Upper lobe of right lung (tissue), 1 donor: Measurements from ENCODE around the gene HSF2BP. TPM values are rescaled to one million over a fixed set of nuclear protein-coding genes. Genes with fewer than 3 reads are reported as not detected.

Experiments used
- ATAC-seq: fragments of 200-7000 bp; cut with Tn5 transposase; one replicate; pipeline ENCODE4 v1.9.1; 2020; ENCODE audit warnings: mild to moderate bottlenecking, moderate library complexity
- DNase-seq: peaks from one replicate; pipeline ENCODE4 v3.0.0-alpha.2; 2020
- H3K27ac ChIP-seq: fragments of 200-600 bp; one replicate; pipeline ENCODE4 v1.8.0; 2022
- H3K27me3 ChIP-seq: fragments of 200-600 bp; one replicate; pipeline ENCODE4 v1.8.0; 2022; ENCODE audit warnings: mild to moderate bottlenecking
- H3K36me3 ChIP-seq: fragments of 200-600 bp; one replicate; pipeline ENCODE4 v1.8.0; 2022
- H3K4me1 ChIP-seq: fragments of 200-600 bp; one replicate; pipeline ENCODE4 v1.8.0; 2022
- H3K4me3 ChIP-seq: fragments of 200-600 bp; one replicate; pipeline ENCODE4 v1.8.0; 2022; ENCODE audit warnings: mild to moderate bottlenecking
- H3K9me3 ChIP-seq: fragments of 200-600 bp; one replicate; pipeline ENCODE4 v1.8.0; 2022
- intact Hi-C: fragments of 100-400 bp; cut with DNase I; formaldehyde crosslinking; loops from one replicate; pipeline ENCODE4 v1.11.0; 2022
- long read RNA-seq: library from polyadenylated mRNA; unstranded; transcript quantifications from one replicate; pipeline ENCODE4 v2.0.0, GENCODE V29; 2021
- total RNA-seq: library from RNA; stranded (reverse); fragmentation: NEBNext Ultra II Directional; extraction: Animal tissue kit (Norgen Biotek cat#: 25700); gene quantifications from one replicate; pipeline ENCODE4 v1.2.1, GENCODE V29; 2021
- TF ChIP-seq, protein P1 (sequence below): fragments of 200-600 bp; IDR thresholded peaks from one replicate; pipeline ENCODE4 v1.8.0; 2022; ENCODE audit warnings: antibody characterized with exemption
- donor health status: DM: no; HTN: yes; CAD: no; lungs with severe emphysema.

HSF2BP gene
- total RNA-seq, result 0.41 TPM
- long read RNA-seq, partial matches to known transcripts, result 1 of 1 reads
- long read RNA-seq, other reads (novel, unspliced or antisense), result 0 of 1 reads

DNA sequence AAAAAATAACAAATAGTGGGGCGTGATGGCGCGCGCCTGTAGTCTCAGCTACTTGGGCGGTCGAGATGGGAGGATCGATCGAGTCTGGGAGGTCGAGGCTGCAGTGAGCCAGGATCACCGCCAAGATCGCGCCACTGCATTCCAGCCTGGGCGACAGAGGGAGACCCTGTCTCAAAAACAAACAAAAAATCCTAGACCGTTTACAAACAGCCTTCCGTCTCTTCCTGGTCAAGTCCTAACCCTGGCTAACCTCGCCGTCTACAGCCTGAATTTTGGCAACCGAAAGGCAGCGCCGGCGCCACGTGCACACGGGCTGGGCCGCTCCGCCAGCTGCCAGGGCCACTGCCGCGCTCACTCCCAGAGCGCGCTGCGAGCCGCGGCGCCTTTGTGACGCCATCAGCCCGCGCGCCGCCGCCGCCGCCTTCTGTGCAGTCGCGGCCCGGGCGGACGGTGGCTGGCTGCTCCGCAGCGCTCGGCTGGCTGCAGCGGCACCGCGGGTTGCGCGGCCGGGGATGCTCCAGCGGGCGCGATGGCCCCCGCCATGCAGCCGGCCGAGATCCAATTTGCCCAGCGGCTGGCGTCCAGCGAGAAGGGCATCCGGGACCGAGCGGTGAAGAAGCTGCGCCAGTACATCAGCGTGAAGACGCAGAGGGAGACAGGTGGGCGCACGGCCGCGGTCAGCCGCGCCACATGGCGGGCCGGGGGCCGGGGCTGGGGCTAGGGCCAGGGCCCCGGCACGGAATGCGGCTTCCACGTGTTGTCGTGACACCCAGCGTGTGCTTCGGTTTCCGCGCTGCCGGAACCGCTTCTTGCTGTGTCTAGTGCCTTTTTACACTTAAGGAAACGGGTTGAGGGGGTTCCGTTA, at the start of gene HSF2BP, which contains the start of gene RRP1B:
Gene HSF2BP, minus strand, starts transcription at position 353 of the 865 bp plus-strand sequence. CDS start 1,392 bp downstream, outside the sequence.
Gene RRP1B, plus strand, starts transcription at position 425 of the 865 bp plus-strand sequence. Its CDS starts 105 bp downstream, at position 530.
- ATAC-seq (peak; percentile 97), DNase-seq (peak; percentile 91)
- peak within 1 kb of the TSS; percentile 99 for H3K4me3 ChIP-seq
- TF ChIP-seq, protein P1, sequence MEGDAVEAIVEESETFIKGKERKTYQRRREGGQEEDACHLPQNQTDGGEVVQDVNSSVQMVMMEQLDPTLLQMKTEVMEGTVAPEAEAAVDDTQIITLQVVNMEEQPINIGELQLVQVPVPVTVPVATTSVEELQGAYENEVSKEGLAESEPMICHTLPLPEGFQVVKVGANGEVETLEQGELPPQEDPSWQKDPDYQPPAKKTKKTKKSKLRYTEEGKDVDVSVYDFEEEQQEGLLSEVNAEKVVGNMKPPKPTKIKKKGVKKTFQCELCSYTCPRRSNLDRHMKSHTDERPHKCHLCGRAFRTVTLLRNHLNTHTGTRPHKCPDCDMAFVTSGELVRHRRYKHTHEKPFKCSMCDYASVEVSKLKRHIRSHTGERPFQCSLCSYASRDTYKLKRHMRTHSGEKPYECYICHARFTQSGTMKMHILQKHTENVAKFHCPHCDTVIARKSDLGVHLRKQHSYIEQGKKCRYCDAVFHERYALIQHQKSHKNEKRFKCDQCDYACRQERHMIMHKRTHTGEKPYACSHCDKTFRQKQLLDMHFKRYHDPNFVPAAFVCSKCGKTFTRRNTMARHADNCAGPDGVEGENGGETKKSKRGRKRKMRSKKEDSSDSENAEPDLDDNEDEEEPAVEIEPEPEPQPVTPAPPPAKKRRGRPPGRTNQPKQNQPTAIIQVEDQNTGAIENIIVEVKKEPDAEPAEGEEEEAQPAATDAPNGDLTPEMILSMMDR, result no peak
- peak within 1 kb of the TSS; percentile 90 for H3K27ac ChIP-seq
- no peaks in the 10 kb centered on the region for H3K27me3 ChIP-seq
- peaks cover 25% of the 10 kb centered on the region for H3K4me1 ChIP-seq
- intact Hi-C loops, result no loop called here
- no peaks in the 10 kb centered on the region for H3K9me3 ChIP-seq
- H3K36me3 ChIP-seq, result peaks cover 21% of the 10 kb centered on the region

DNA sequence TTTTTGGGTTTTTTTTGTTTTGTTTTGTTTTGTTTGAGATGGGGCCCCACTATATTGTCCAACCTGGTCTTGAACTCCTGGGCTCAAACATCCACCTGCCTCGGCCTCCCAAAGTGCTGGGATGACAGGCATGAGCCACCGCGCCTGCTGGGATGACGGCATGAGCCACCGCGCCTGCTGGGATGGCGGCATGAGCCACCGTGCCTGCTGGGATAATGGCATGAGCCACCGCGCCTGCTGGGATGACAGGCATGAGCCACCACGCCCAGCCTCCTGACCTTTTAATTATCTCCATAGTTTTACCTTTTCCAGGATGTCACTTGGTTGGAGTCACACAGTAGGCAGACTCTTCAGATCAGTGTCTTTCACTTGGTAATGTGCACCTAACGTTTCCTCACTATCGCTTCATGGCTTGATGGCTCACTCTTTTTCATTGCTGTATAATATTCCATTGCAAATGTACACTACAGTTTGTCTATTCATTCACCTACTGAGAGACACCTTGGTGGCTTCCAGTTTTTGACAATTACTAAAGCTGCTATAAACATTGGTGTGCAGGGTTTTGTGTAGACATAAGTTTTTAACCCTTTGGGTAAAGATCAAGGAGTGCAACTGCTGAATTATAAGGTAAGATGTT, 49.6 kb upstream of the HSF2BP start:
- H3K36me3 ChIP-seq, result no peaks in the 10 kb centered on the region
- no peak for DNase-seq
- TF ChIP-seq, protein P1, result no peak
- H3K4me3 ChIP-seq, result no peak overlapping the region
- no peaks in the 10 kb centered on the region for H3K9me3 ChIP-seq
- intact Hi-C loops, result no loop called here
- H3K27ac ChIP-seq, result no peak overlapping the region
- peaks cover 4% of the 10 kb centered on the region for H3K4me1 ChIP-seq
- no peaks in the 10 kb centered on the region for H3K27me3 ChIP-seq
- no peak for ATAC-seq

DNA sequence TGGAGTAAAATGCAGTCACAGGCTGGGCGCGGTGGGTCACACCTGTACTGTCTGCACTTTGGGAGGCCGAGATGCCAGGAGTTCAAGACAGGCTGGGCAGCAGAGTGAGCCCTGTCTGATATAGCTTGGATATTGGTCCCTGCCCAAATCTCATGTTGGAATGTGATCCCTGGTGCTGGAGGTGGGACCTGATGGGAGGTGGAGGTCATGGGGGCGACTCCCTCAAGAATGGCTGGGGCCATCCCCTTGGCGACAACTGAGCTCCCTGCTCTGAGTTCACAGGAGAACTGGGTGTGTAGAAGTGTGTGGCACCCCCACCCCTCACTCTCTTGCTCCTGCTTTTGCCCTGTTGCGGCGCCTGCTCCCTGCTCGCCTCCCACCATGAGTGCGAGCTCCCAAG, 48.2 kb upstream of the HSF2BP start:
- intact Hi-C loops, result no loop called here
- Histone ChIP-seq H3K4me1 (peaks cover 10% of the 10 kb centered on the region), H3K27me3 (no peaks in the 10 kb centered on the region), H3K9me3 (no peaks in the 10 kb centered on the region), H3K4me3 (no peak overlapping the region), H3K27ac (no peak overlapping the region), H3K36me3 (no peaks in the 10 kb centered on the region)
- ATAC-seq, result no peak
- DNase-seq, result no peak
- TF ChIP-seq, protein P1, result no peak

DNA sequence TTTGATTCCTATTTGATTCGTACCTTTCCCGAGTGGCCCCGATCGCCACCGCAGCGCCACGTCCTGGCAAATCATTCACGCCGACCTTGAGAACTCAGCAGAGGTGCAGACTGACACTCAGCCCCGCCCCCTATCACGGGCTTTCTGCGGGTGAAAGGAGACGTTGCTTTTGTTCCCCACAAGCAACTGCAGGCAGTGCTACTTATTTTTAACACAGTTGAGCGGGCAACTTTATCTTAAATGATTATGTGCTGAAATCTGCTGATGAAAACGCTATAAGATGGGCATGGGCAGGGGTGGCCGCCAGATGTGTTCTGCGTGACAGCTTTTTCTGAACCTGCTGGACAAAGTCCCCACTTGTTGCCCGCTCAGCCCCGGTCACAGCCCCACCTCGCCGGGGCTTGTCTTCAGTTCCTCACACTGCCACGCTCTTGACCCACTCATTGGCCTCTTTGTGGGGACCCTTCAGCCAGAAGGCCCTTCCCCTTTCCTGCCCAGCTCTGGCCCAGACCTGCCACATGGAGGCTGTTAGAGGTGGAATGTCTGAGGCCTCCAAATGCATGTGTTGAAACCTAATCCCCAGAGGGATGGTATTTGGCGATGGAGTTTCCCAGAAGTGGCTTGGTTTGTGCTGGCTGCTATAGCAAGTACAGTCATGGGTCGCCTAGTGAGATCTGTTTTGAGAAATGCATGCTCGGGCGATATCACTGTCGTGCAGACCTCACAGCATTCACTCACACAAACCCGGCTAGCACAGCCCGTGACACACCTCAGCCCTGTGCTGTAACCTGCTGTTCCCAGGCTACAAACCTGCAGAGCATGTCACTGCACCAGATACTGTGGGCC, 44.0 kb upstream of the HSF2BP start:
- no peaks in the 10 kb centered on the region for H3K27me3 ChIP-seq
- H3K4me3 ChIP-seq, result no peak overlapping the region
- intact Hi-C loops, result no loop called here
- ATAC-seq (peak; percentile 51), DNase-seq (no peak)
- H3K9me3 ChIP-seq, result no peaks in the 10 kb centered on the region
- peaks cover 10% of the 10 kb centered on the region for H3K4me1 ChIP-seq
- no peak overlapping the region for H3K27ac ChIP-seq
- H3K36me3 ChIP-seq, result no peaks in the 10 kb centered on the region
- TF ChIP-seq, protein P1, result no peak

DNA sequence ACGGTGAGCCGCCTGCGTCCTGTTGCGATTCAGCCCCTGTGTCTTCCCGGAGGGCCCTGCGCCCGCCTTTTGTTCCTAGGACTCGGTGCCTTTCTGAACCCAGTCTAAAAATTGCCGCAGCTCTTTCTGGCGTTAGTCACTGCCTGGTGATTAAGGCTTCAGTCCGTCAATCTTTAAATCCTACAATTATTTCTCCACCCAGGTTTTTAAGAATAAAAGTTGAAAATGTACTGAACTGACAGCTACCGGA, 43.4 kb upstream of the HSF2BP start:
- no peak for ATAC-seq
- peaks cover 10% of the 10 kb centered on the region for H3K4me1 ChIP-seq
- H3K9me3 ChIP-seq, result no peaks in the 10 kb centered on the region
- no peaks in the 10 kb centered on the region for H3K36me3 ChIP-seq
- TF ChIP-seq, protein P1, result no peak
- no peaks in the 10 kb centered on the region for H3K27me3 ChIP-seq
- intact Hi-C loops, result no loop called here
- H3K4me3 ChIP-seq, result no peak overlapping the region
- no peak overlapping the region for H3K27ac ChIP-seq
- no peak for DNase-seq
